GM13976 (cell line): Measurements from ENCODE around the gene CNOT6.
"Not testable (repeated sequence)": the region's sequence is repeated elsewhere in the genome, so short reads cannot be mapped to it uniquely, and the experiment has no call there.

Source experiments
- DNase-seq: peaks from one replicate; pipeline ENCODE4 v3.0.0; 2012; ENCODE audit warnings: low spot score
- in situ Hi-C: fragments of 300-500 bp; cut with MboI; formaldehyde crosslinking; loops from one replicate; pipeline ENCODE4 v1.12.0; 2022; ENCODE audit warnings: low sequenced_read_pairs, mixed read lengths, inconsistent platforms; ENCODE audit not compliant: unreplicated experiment
- TF ChIP-seq, protein P1 (sequence below): IDR thresholded peaks from 2 replicates; pipeline ENCODE4 v1.5.1; 2012; ENCODE audit warnings: borderline replicate concordance, mild to moderate bottlenecking; ENCODE audit not compliant: insufficient read depth; ENCODE audit errors: extremely low read depth, missing control alignments, control extremely low read depth

The CNOT6 gene

DNA sequence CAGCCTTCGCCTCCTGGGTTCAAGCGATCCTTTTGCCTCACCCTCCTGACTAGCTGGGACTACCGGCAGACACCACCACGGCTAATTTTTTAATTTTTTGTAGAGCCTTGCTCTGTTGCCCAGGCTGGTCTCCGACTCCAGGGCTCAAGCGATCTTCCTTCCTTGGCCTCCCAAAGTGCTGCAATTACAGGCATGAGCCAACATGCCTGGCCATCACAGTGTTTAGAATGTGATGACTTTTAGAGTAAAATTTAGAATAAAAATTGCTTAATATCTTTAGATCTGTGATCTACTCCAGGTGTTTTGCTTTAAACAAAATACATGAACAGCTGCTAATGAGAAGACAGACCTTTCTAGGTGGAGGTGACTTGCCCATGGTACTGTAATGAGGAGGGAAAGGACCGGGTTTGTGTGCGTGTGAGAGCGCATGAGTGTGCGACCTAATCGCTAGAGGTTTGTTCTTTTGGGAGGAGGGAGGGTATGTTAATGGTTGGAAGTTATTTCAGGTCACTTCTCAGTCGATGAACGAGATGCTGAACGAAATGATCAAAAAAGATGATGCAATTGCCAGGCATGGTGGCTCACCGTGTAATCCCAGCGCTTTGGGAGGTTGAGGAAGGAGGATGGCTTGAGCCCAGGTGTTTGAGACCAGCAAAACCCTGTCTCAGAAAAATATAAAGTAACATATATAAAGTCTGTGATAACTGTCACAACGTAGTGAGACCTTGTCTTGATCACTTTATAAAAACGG lies 2.0 kb downstream of the CNOT6 start:
- TF ChIP-seq, protein P1, sequence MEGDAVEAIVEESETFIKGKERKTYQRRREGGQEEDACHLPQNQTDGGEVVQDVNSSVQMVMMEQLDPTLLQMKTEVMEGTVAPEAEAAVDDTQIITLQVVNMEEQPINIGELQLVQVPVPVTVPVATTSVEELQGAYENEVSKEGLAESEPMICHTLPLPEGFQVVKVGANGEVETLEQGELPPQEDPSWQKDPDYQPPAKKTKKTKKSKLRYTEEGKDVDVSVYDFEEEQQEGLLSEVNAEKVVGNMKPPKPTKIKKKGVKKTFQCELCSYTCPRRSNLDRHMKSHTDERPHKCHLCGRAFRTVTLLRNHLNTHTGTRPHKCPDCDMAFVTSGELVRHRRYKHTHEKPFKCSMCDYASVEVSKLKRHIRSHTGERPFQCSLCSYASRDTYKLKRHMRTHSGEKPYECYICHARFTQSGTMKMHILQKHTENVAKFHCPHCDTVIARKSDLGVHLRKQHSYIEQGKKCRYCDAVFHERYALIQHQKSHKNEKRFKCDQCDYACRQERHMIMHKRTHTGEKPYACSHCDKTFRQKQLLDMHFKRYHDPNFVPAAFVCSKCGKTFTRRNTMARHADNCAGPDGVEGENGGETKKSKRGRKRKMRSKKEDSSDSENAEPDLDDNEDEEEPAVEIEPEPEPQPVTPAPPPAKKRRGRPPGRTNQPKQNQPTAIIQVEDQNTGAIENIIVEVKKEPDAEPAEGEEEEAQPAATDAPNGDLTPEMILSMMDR: no peak
- in situ Hi-C loops: no loop called here
- no peak for DNase-seq

- in situ Hi-C loops, DNase-seq: not testable (repeated sequence)
Measured at GRCh38 chr5:180496806-180497205, 2.6 kb downstream of the CNOT6 start.

GRCh38 chr5:180497865-180498264 lies 3.7 kb downstream of the CNOT6 start:
- in situ Hi-C loops, DNase-seq: not testable (repeated sequence)

GRCh38 chr5:180498378-180498777 lies 4.2 kb downstream of the CNOT6 start:
- DNase-seq: no peak
- in situ Hi-C loops: no loop called here
- TF ChIP-seq, protein P1: no peak

DNA sequence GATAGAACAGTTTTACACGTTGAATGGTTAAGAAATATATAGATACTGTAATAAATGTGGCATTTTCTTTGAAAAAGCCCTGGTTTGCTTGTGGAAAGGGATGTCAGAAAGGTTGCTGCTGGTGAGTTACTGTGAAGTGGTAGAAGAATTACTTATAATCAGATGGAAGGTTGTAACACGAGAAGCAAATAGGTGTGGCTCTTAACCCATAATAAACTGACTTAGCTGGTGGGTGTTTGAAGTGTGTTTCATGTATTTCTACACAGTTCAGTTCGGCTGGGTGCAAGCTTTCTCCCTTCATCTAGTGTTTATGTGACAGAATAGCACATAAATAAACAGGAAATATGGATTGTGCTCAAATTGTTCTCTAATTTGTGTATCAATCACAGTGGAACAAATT lies 5.5 kb downstream of the CNOT6 start:
- in situ Hi-C loops: no loop called here
- TF ChIP-seq, protein P1: no peak
- no peak for DNase-seq

- DNase-seq, in situ Hi-C loops: not testable (repeated sequence)
Measured at GRCh38 chr5:180500300-180500699, 6.1 kb downstream of the CNOT6 start.

DNA sequence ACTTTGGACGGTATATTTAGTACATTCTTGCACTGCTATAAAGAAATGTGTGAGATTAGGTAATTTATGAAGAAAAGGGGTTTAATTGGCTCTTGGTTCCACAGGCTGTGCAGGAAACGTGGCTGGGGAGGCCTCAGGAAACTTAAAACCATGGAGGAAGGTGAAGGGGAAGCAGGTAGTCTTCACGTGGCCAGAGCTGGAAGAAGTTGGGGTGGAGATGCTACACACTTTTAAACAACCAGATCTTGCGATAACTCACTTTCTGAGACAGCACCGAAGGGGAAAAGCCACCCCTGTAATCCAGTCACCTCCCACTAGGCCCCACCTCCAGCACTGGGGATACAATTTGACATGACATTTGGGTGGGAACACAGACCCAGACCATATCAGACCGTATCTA lies 13.5 kb downstream of the CNOT6 start:
- in situ Hi-C loops: no loop called here
- no peak for DNase-seq
- TF ChIP-seq, protein P1: no peak

GRCh38 chr5:180515294-180515693 lies 21.1 kb downstream of the CNOT6 start:
- TF ChIP-seq, protein P1: no peak
- DNase-seq: no peak
- in situ Hi-C loops: no loop called here

- in situ Hi-C loops, DNase-seq: not testable (repeated sequence)
Measured at GRCh38 chr5:180515974-180516373, 21.8 kb downstream of the CNOT6 start.
